Endothelial cell of umbilical vein (primary cell): ENCODE measurements around the gene MYH10. TPM values are rescaled to one million over a fixed set of nuclear protein-coding genes. Genes with fewer than 3 reads are reported as not detected.

ENCODE experiments used
- BruUV-seq: library from RNA; stranded (reverse); fragments of 400-500 nt; replicated peaks from 2 replicates; lab custom pipeline; 2021; lab: Mats Ljungman, UMichigan
- CTCF ChIA-PET: fragments of 300-600, 350-600 bp; sonication (Branson Sonifier 250); formaldehyde crosslinking; loops from one replicate; lab custom pipeline; 2021; ENCODE audit warnings: antibody characterized with exemption, inconsistent platforms; lab: Charles Lee
- POLR2A ChIA-PET: fragments of 300-600, 350-600 bp; sonication (Branson Sonifier 250); formaldehyde crosslinking; loops from one replicate; lab custom pipeline; 2021; ENCODE audit warnings: antibody characterized with exemption, inconsistent platforms; lab: Charles Lee
- DNase-seq: peaks from one replicate; pipeline ENCODE4 v3.0.0-alpha.2; 2011; ENCODE audit warnings: low read depth, low spot score
- FAIRE-seq: peaks from 2 replicates; lab custom pipeline; 2011; peaks lifted over from hg19 to GRCh38; lab: Jason Lieb, UNC
- H2AFZ ChIP-seq: 2 replicates; pipeline ENCODE4 v1.6.0; 2012; ENCODE audit warnings: low read depth, low read length, control low read depth, inconsistent platforms
- H3K27ac ChIP-seq: 2 replicates; pipeline ENCODE4 v1.5.1; 2011; ENCODE audit warnings: low read depth, mild to moderate bottlenecking, control low read depth, low read length, moderate library complexity; ENCODE audit not compliant: insufficient read depth
- H3K27me3 ChIP-seq, 2 experiments: 2 replicates each; pipeline versions ENCODE4 v1.6.0 to v1.6.1; 2011; ENCODE audit warnings: low read length in 2 of 2, mixed read lengths in 1 of 2; ENCODE audit not compliant: control insufficient read depth in 2 of 2, insufficient read depth in 2 of 2
- H3K36me3 ChIP-seq, 2 experiments: 2 replicates in 1 of 2; 3 replicates in 1 of 2; pipeline ENCODE4 v1.5.1; 2011; ENCODE audit warnings: low read length in 2 of 2, mild to moderate bottlenecking in 1 of 2, moderate library complexity in 1 of 2; ENCODE audit not compliant: control insufficient read depth in 2 of 2, insufficient read depth in 2 of 2; ENCODE audit errors: extremely low read depth in 1 of 2
- H3K4me1 ChIP-seq: 3 replicates; pipeline ENCODE4 v1.5.1; 2011; ENCODE audit warnings: mild to moderate bottlenecking, low read length; ENCODE audit not compliant: control insufficient read depth, insufficient read depth; ENCODE audit errors: extremely low read depth
- H3K4me2 ChIP-seq: 2 replicates; pipeline ENCODE4 v1.6.1; 2011; ENCODE audit warnings: low read length, control low read depth, mixed read lengths; ENCODE audit not compliant: insufficient read depth
- H3K4me3 ChIP-seq, 3 experiments: fragments of 200-600 bp in 1 of 3; sonication (generic), shearing (Covaris generic) in 1 of 3; replicated peaks in 1 of 3; 2 replicates each; pipeline ENCODE4 v1.5.1; 2011 to 2016; ENCODE audit warnings: control low read depth in 3 of 3, low read length in 3 of 3, mild to moderate bottlenecking in 2 of 3, inconsistent platforms in 1 of 3, low read depth in 1 of 3, moderate library complexity in 1 of 3; ENCODE audit not compliant: insufficient read depth in 1 of 3
- H3K79me2 ChIP-seq: 2 replicates; pipeline ENCODE4 v1.6.0; 2012; ENCODE audit warnings: low read length, inconsistent platforms; ENCODE audit not compliant: control insufficient read depth, insufficient read depth
- H3K9ac ChIP-seq: replicated peaks from 2 replicates; pipeline ENCODE3; 2011; ENCODE audit warnings: low read length, control low read depth; ENCODE audit not compliant: insufficient read depth; ENCODE audit errors: extremely low read depth
- H3K9me1 ChIP-seq: replicated peaks from 3 replicates; pipeline ENCODE4 v1.6.0; 2011; ENCODE audit warnings: mild to moderate bottlenecking, low read length; ENCODE audit not compliant: control insufficient read depth, insufficient read depth; ENCODE audit errors: extremely low read depth
- H3K9me3 ChIP-seq: replicated peaks from 2 replicates; pipeline ENCODE4 v1.5.1; 2012; ENCODE audit warnings: low read length, inconsistent platforms; ENCODE audit not compliant: control insufficient read depth, insufficient read depth
- H4K20me1 ChIP-seq: replicated peaks from 2 replicates; pipeline ENCODE3; 2011; ENCODE audit warnings: mild to moderate bottlenecking, low read length; ENCODE audit not compliant: control insufficient read depth, insufficient read depth; ENCODE audit errors: extremely low read depth
- EZH2 ChIP-seq: IDR thresholded peaks from 2 replicates; pipeline ENCODE4 v1.6.1; 2012; ENCODE audit warnings: borderline replicate concordance, low read depth, mild to moderate bottlenecking, moderate library complexity, low read length, inconsistent platforms; ENCODE audit not compliant: severe bottlenecking
- FOS ChIP-seq: IDR thresholded peaks from 2 replicates; pipeline ENCODE4 v1.6.1; 2011; ENCODE audit warnings: mild to moderate bottlenecking, low read length, moderate library complexity, borderline replicate concordance; ENCODE audit not compliant: insufficient read depth
- GATA2 ChIP-seq: IDR thresholded peaks from 2 replicates; pipeline ENCODE4 v1.7.0; 2011; ENCODE audit warnings: low read depth, mild to moderate bottlenecking, moderate library complexity, mixed read lengths, low read length; ENCODE audit not compliant: insufficient read length, insufficient read depth
- JUN ChIP-seq: IDR thresholded peaks from 2 replicates; pipeline ENCODE4 v1.6.1; 2011; ENCODE audit warnings: borderline replicate concordance, low read depth; ENCODE audit not compliant: insufficient read length, insufficient read depth
- MAX ChIP-seq: IDR thresholded peaks from 2 replicates; pipeline ENCODE4 v1.6.1; 2011; ENCODE audit not compliant: insufficient read depth, insufficient read length
- MYC ChIP-seq: IDR thresholded peaks from one replicate; pipeline ENCODE4 v1.6.1; 2011; ENCODE audit warnings: mild to moderate bottlenecking, low read depth, low read length
- POLR2A ChIP-seq: IDR thresholded peaks from 2 replicates; pipeline ENCODE4 v1.6.1; 2012; ENCODE audit warnings: low read depth, mild to moderate bottlenecking, control low read depth, low read length
- POLR2AphosphoS5 ChIP-seq: IDR thresholded peaks from 2 replicates; pipeline ENCODE4 v1.6.1; 2012; ENCODE audit warnings: low read depth, mild to moderate bottlenecking, control low read depth, low read length, moderate library complexity; ENCODE audit not compliant: insufficient read depth
- dilution Hi-C: fragments of 300-500 bp; cut with MboI; formaldehyde crosslinking; loops from one replicate; pipeline ENCODE4 v1.15.0; 2019; ENCODE audit warnings: low sequenced_read_pairs; ENCODE audit not compliant: extremely low pct_ligation_motif_present
- intact Hi-C: fragments of 100-400 bp; cut with micrococcal nuclease; formaldehyde crosslinking; loops from one replicate; pipeline ENCODE4 v1.10.0; 2022
- polyA plus RNA-seq, 4 experiments: library from polyadenylated mRNA; depleted of rRNA in 3 of 4; stranded (reverse) in 3 of 4; unstranded in 1 of 4; fragments of >200 nt; gene quantifications; 2 replicates each; pipeline versions ENCODE4 v1.2.1 to v1.2.3, GENCODE V29; 2011 to 2012; ENCODE audit warnings: missing spikeins in 1 of 4
- total RNA-seq: library from RNA; stranded (reverse); gene quantifications from 2 replicates; pipeline ENCODE4 v1.2.3, GENCODE V29; 2021
- TF ChIP-seq, protein P1 (sequence below), 2 donors: IDR thresholded peaks; 1 replicate in 1 of 2; 2 replicates in 1 of 2; pipeline ENCODE4 v1.5.1; 2011; ENCODE audit warnings: low read length in 2 of 2, mild to moderate bottlenecking in 2 of 2, moderate library complexity in 2 of 2, control low read depth in 1 of 2, inconsistent platforms in 1 of 2, low read depth in 1 of 2; ENCODE audit not compliant: insufficient read depth in 1 of 2; ENCODE audit errors: extremely low read depth in 1 of 2

Gene MYH10
- total and polyA plus RNA-seq, 2 donors (not counting 3 experiments of a cell fraction or from before 2014, with no cell fraction given): 73.4 to 232 TPM

DNA sequence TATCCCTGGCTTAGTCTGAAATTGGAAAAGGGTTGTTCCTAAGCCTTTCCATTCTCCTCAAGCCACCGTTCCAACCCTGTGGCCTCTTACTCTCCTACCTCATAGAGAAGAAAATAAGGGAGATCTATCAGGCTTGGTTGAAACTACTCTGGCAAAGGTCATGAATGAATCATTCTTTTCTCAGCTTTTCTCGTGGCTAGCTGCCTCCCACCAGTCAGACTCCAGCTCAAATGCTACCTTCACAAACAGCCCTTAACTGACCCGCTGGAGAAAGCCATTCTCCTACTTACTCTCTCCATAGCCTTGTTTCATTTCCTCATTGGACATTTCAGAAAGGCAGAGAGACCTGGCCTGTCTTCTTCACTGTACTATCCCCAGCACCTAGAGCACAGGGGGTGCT lies 8.9 kb downstream of the MYH10 start:
- H3K9ac ChIP-seq: no peak overlapping the region
- no TSS peak for BruUV-seq
- FAIRE-seq (no peak), DNase-seq (no peak)
- no peaks in the 10 kb centered on the region for H3K27me3 ChIP-seq
- no peaks in the 10 kb centered on the region for H3K9me1 ChIP-seq
- H4K20me1 ChIP-seq: peaks cover 16% of the 10 kb centered on the region
- H3K4me2 ChIP-seq: no peak overlapping the region
- dilution Hi-C loops: no loop called here
- peaks cover 31% of the 10 kb centered on the region for H3K79me2 ChIP-seq
- no peak overlapping the region for H3K27ac ChIP-seq
- no peaks in the 10 kb centered on the region for H3K4me1 ChIP-seq
- TF ChIP-seq POLR2AphosphoS5: no peak
- TF ChIP-seq MYC: no peak
- no peak for TF ChIP-seq FOS
- TF ChIP-seq, protein P1, sequence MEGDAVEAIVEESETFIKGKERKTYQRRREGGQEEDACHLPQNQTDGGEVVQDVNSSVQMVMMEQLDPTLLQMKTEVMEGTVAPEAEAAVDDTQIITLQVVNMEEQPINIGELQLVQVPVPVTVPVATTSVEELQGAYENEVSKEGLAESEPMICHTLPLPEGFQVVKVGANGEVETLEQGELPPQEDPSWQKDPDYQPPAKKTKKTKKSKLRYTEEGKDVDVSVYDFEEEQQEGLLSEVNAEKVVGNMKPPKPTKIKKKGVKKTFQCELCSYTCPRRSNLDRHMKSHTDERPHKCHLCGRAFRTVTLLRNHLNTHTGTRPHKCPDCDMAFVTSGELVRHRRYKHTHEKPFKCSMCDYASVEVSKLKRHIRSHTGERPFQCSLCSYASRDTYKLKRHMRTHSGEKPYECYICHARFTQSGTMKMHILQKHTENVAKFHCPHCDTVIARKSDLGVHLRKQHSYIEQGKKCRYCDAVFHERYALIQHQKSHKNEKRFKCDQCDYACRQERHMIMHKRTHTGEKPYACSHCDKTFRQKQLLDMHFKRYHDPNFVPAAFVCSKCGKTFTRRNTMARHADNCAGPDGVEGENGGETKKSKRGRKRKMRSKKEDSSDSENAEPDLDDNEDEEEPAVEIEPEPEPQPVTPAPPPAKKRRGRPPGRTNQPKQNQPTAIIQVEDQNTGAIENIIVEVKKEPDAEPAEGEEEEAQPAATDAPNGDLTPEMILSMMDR (IDR thresholded peaks at IDR 0.05; ENCODE audit: extremely low read depth in 1 of 2, insufficient read depth in 1 of 2, low read depth in 1 of 2, low read length in 2 of 2): no peak
- no peak for TF ChIP-seq GATA2
- TF ChIP-seq JUN: no peak
- TF ChIP-seq EZH2: no peak
- TF ChIP-seq MAX: no peak
- TF ChIP-seq POLR2A: no peak
- peaks cover 2 to 12% of the 10 kb centered on the region in 2 experiments for H3K36me3 ChIP-seq
- intact Hi-C loops: no loop called here
- ChIA-PET CTCF (no interaction called here), POLR2A (no interaction called here)
- H3K4me3 ChIP-seq: no peak overlapping the region
- no peak overlapping the region for H2AFZ ChIP-seq
- no peaks in the 10 kb centered on the region for H3K9me3 ChIP-seq
